ENCODE results near the gene EIF6. TPM values are rescaled to one million over a fixed set of nuclear protein-coding genes. Genes with fewer than 3 reads are reported as not detected.

Gene EIF6
- total and polyA plus RNA-seq, 9 of the 15 experiments (the other 6 are each of a cell fraction or from before 2014, with no cell fraction given), result 165 to 832 (median 229) TPM

- TF ChIP-seq FOXJ2 (tag; IDR thresholded peaks at IDR 0.05) (no peak), FOXK2 (conservative IDR thresholded peaks at IDR 0.05 in 1 of 2, IDR thresholded peaks at IDR 0.05 in 1 of 2; ENCODE audit: low read depth in 2 of 2) (no peak), NFXL1 (CRISPR knock-in tag; IDR thresholded peaks at IDR 0.05) (no peak), ZNF253 (CRISPR knock-in tag; conservative IDR thresholded peaks at IDR 0.05) (no peak), ZNF507 (tag; conservative IDR thresholded peaks at IDR 0.05) (no peak), KAT8 (IDR thresholded peaks at IDR 0.05; ENCODE audit: low read depth) (no peak), FIP1L1 (IDR thresholded peaks at IDR 0.05; ENCODE audit: low read depth, low read length, poor library complexity, severe bottlenecking) (peak; percentile 53), SMC3 (conservative IDR thresholded peaks at IDR 0.05; ENCODE audit: insufficient read depth, low read depth, low read length) (no peak), ZNF717 (CRISPR knock-in tag; IDR thresholded peaks at IDR 0.05) (no peak), ZBTB17 (CRISPR knock-in tag; IDR thresholded peaks at IDR 0.05) (0 out of 2 replicates have a peak, but pooled peaks have one; percentile 71), PCBP1 (IDR thresholded peaks at IDR 0.05; ENCODE audit: low read depth, low read length, poor library complexity, severe bottlenecking) (no peak), CGGBP1 (CRISPR knock-in tag; IDR thresholded peaks at IDR 0.05) (no peak), NCOA2 (IDR thresholded peaks at IDR 0.05; ENCODE audit: partially characterized antibody in 2 of 2) (no peak), MEF2D (tag; conservative IDR thresholded peaks at IDR 0.05; ENCODE audit: low read depth) (no peak), ZNF444 (CRISPR knock-in tag; IDR thresholded peaks at IDR 0.05) (no peak), RBM14 (IDR thresholded peaks at IDR 0.05; ENCODE audit: borderline replicate concordance, insufficient read depth, low read depth, low read length) (no peak), ARHGAP35 (IDR thresholded peaks at IDR 0.05; ENCODE audit: partially characterized antibody) (no peak), RNF219 (CRISPR knock-in tag; IDR thresholded peaks at IDR 0.05) (no peak), KDM2B (CRISPR knock-in tag; IDR thresholded peaks at IDR 0.05) (no peak), SIN3B (IDR thresholded peaks at IDR 0.05; ENCODE audit: low read depth) (no peak), NR3C1 (CRISPR knock-in tag; IDR thresholded peaks at IDR 0.05) (no peak), IRF2 (CRISPR knock-in tag; IDR thresholded peaks at IDR 0.05) (no peak), RCOR1 (IDR thresholded peaks at IDR 0.05; ENCODE audit: borderline replicate concordance in 1 of 2, low read depth in 2 of 2, low read length in 2 of 2) (no peak), ESRRA (IDR thresholded peaks at IDR 0.05; ENCODE audit: borderline replicate concordance, low read depth) (no peak), MBD1 (CRISPR knock-in tag; IDR thresholded peaks at IDR 0.05) (no peak), COPS2 (conservative IDR thresholded peaks at IDR 0.05) (no peak)
Observed at GRCh38 chr20:35277531-35278395, 6.8 kb downstream of the EIF6 start, which contains the start of gene MMP24OS (continued).

Measured in K562 (cell line).